A549 (cell line): ENCODE measurements around the gene FOLR2. TPM values are rescaled to one million over a fixed set of nuclear protein-coding genes. Genes with fewer than 3 reads are reported as not detected.

ENCODE experiments used
- ATAC-seq, 2 experiments: fragments of 200-7000 bp in 1 of 2; fragments of >200 bp in 1 of 2; cut with Nextera tagmentation in 1 of 2; cut with Tn5 transposase in 1 of 2; 3 replicates each; pipeline versions ENCODE4 v1.8.0 to v1.9.1; 2018 to 2020; ENCODE audit warnings: mild to moderate bottlenecking in 1 of 2, moderate library complexity in 1 of 2
- CTCF ChIA-PET: fragments of 300-600 bp; sonication (Branson Sonifier 250); formaldehyde crosslinking; extraction: SDS; loops from one replicate; lab custom pipeline; 2021; ENCODE audit warnings: antibody characterized with exemption, inconsistent platforms; lab: Yijun Ruan, JAX
- POLR2A ChIA-PET: fragments of 350-600 bp; formaldehyde crosslinking; extraction: SDS; loops from one replicate; lab custom pipeline; 2021; ENCODE audit warnings: antibody characterized with exemption, inconsistent platforms; lab: Yijun Ruan, JAX
- DNase-seq, 2 experiments: peaks; one replicate each; pipeline versions ENCODE4 v3.0.0 to v3.0.0-alpha.2; 2011 to 2016; ENCODE audit warnings: low read depth in 1 of 2, low spot score in 1 of 2
- FAIRE-seq: peaks from 2 replicates; lab custom pipeline; 2011; peaks lifted over from hg19 to GRCh38; lab: Jason Lieb, UNC
- H3K27ac ChIP-seq, 2 experiments: fragments of >200 bp; sonication (Bioruptor Twin); formaldehyde crosslinking; 3 replicates each; pipeline ENCODE4 v1.5.1; 2016 to 2017
- H3K4me1 ChIP-seq: fragments of >200 bp; sonication (Bioruptor Twin); formaldehyde crosslinking; 3 replicates; pipeline ENCODE4 v1.6.1; 2016
- H3K4me2 ChIP-seq: fragments of >200 bp; sonication (Bioruptor Twin); formaldehyde crosslinking; 3 replicates; pipeline ENCODE4 v1.6.1; 2016
- H3K4me3 ChIP-seq: fragments of >200 bp; sonication (Bioruptor Twin); formaldehyde crosslinking; 3 replicates; pipeline ENCODE4 v1.5.1; 2016
- H3K9me3 ChIP-seq: fragments of >200 bp; sonication (Bioruptor Twin); formaldehyde crosslinking; 3 replicates; pipeline ENCODE4 v1.6.1; 2016
- CBX8 ChIP-seq: fragments of 200-600 bp; sonication (generic); IDR thresholded peaks from 2 replicates; pipeline ENCODE4 v1.6.1; 2016
- CEBPB ChIP-seq, 2 experiments: fragments of >200 bp in 1 of 2; sonication (Bioruptor Twin) in 1 of 2; formaldehyde crosslinking in 1 of 2; IDR thresholded peaks; 2 replicates each; pipeline ENCODE4 v1.6.1; 2012 to 2016
- ESRRA ChIP-seq: fragments of 150-350 bp; IDR thresholded peaks from 2 replicates; pipeline ENCODE4 v1.6.1; 2014; ENCODE audit warnings: mild to moderate bottlenecking, low read length, borderline replicate concordance
- FOSB ChIP-seq: fragments of 250-450 bp; sonication (Bioruptor Pico); IDR thresholded peaks from 2 replicates; pipeline ENCODE4 v1.5.0; 2020; ENCODE audit warnings: mild to moderate bottlenecking, moderate library complexity
- FOSL2 ChIP-seq, 2 experiments: fragments of 450-650 bp in 1 of 2; fragments of >200 bp in 1 of 2; sonication (Bioruptor Twin) in 1 of 2; formaldehyde crosslinking; IDR thresholded peaks; 2 replicates each; pipeline versions ENCODE4 v1.5.0 to v1.6.1; 2016 to 2020; ENCODE audit warnings: mild to moderate bottlenecking in 1 of 2, moderate library complexity in 1 of 2
- HDAC2 ChIP-seq: fragments of 200-600 bp; sonication (generic); IDR thresholded peaks from 2 replicates; pipeline ENCODE4 v1.6.1; 2016
- HOXB13 ChIP-seq: fragments of 250-450 bp; sonication (Bioruptor Pico); IDR thresholded peaks from 2 replicates; pipeline ENCODE4 v1.5.0; 2020; ENCODE audit warnings: low read depth, mild to moderate bottlenecking, moderate library complexity
- JUNB ChIP-seq: fragments of >200 bp; sonication (Bioruptor Twin); formaldehyde crosslinking; IDR thresholded peaks from 2 replicates; pipeline ENCODE4 v1.6.1; 2016
- KDM5A ChIP-seq: fragments of 200-600 bp; sonication (generic); IDR thresholded peaks from 2 replicates; pipeline ENCODE4 v1.6.1; 2016; ENCODE audit warnings: antibody characterized with exemption, mild to moderate bottlenecking
- MAZ ChIP-seq: fragments of 150-350 bp; IDR thresholded peaks from 2 replicates; pipeline ENCODE4 v1.6.1; 2014; ENCODE audit warnings: antibody characterized with exemption, low read depth, low read length, borderline replicate concordance
- MYC ChIP-seq: IDR thresholded peaks from 2 replicates; pipeline ENCODE4 v1.6.1; 2012; ENCODE audit warnings: mild to moderate bottlenecking, inconsistent platforms, low read length, improper control_type of control experiment, borderline replicate concordance
- PHF8 ChIP-seq: fragments of 200-600 bp; sonication (generic); IDR thresholded peaks from 2 replicates; pipeline ENCODE4 v1.6.1; 2016; ENCODE audit warnings: low read depth, mild to moderate bottlenecking, antibody characterized with exemption, moderate library complexity, borderline replicate concordance
- POLR2A ChIP-seq: IDR thresholded peaks from 2 replicates; pipeline ENCODE4 v1.6.1; 2012; ENCODE audit warnings: mild to moderate bottlenecking, low read length
- POLR2AphosphoS2 ChIP-seq: conservative IDR thresholded peaks from 2 replicates; pipeline ENCODE4 v1.6.1; 2012; ENCODE audit warnings: low read length, improper control_type of control experiment, inconsistent platforms
- SMC3 ChIP-seq: fragments of >200 bp; sonication (Bioruptor Twin); formaldehyde crosslinking; IDR thresholded peaks from 3 replicates; pipeline ENCODE4 v1.6.1; 2018; ENCODE audit warnings: inconsistent platforms
- TFCP2L1 ChIP-seq: fragments of 250-450 bp; sonication (Bioruptor Pico); IDR thresholded peaks from 2 replicates; pipeline ENCODE4 v1.5.0; 2021; ENCODE audit warnings: mild to moderate bottlenecking
- ZC3H11A ChIP-seq: fragments of 450-650 bp; IDR thresholded peaks from 2 replicates; pipeline ENCODE4 v1.6.1; 2014; ENCODE audit warnings: antibody characterized with exemption, mild to moderate bottlenecking
- ZSCAN20 ChIP-seq: fragments of 250-450 bp; sonication (Bioruptor Pico); IDR thresholded peaks from 2 replicates; pipeline ENCODE4 v1.8.0; 2022; ENCODE audit warnings: mild to moderate bottlenecking, moderate library complexity
- WGBS: methylation state at CpG from one replicate; pipeline ENCODE4 v1.1.6; 2017; ENCODE audit errors: missing lambda C conversion rate; 5-methylcytosine and 5-hydroxymethylcytosine counted together
- polyA plus RNA-seq, 4 experiments: library from polyadenylated mRNA; depleted of rRNA in 3 of 4; stranded (reverse); fragments of >200 nt; fragmentation: RNase III in 1 of 4; extraction: RNeasy Plus Mini Kit Qiagen cat#74134 plus additional on column Dnase treatment in 1 of 4; gene quantifications; 2 replicates in 3 of 4; 3 replicates in 1 of 4; pipeline ENCODE4 v1.2.3, GENCODE V29; 2011 to 2017
- TF ChIP-seq, protein P1 (sequence below): fragments of >200 bp; sonication (Bioruptor Twin); formaldehyde crosslinking; IDR thresholded peaks from 3 replicates; pipeline ENCODE4 v1.6.1; 2016
- TF ChIP-seq, protein P2 (sequence below): IDR thresholded peaks from 2 replicates; pipeline ENCODE4 v1.6.1; 2012
- TF ChIP-seq, protein P3 (sequence below): IDR thresholded peaks from 2 replicates; pipeline ENCODE4 v1.6.1; 2012; ENCODE audit warnings: low read depth, borderline replicate concordance

FOLR2 gene
- polyA plus RNA-seq, 2 of the 4 experiments (the other 2 are of a cell fraction) = not detected

DNA sequence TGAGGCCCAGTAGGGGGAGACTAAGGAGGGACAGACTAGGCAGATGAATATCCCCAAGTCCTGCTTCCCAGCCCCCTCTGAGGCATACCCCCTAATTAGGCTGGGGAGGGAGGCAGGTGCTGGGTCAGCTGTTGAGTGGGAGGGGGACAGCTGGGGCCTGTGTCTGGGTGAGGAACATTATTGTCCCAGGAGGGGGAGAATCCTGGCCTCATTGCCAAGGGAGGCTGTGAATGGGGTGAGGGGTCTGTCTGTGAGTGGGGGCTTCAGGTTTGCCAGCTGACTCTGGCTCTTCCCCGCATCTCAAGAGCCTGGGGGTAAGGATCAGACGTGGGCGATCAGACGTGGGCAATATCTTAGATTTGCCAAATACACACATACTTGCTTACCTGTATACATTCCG lies 10.1 kb downstream of the FOLR2 start:
- WGBS = 94% methylated on average over 5 of the region's 5 CpGs
- no peak overlapping the region for H3K4me2 ChIP-seq
- no peak for DNase-seq
- no peak for FAIRE-seq
- H3K9me3 ChIP-seq = no peaks in the 10 kb centered on the region
- ChIA-PET CTCF (interaction anchor here (1.2 to 9.4 kb wide), 4 partner anchors 10 to 83 kb away, joined by 3 to 83 read pairs (median 4); no protein-coding TSS in a partner anchor), POLR2A (interaction anchor here (1.6 kb wide), 1 partner anchor 9 kb away, joined by 6 read pairs; no protein-coding TSS in a partner anchor)
- no peak for TF ChIP-seq HOXB13 (CRISPR knock-in tag)
- TF ChIP-seq ZSCAN20 (CRISPR knock-in tag) = no peak
- TF ChIP-seq, protein P1, sequence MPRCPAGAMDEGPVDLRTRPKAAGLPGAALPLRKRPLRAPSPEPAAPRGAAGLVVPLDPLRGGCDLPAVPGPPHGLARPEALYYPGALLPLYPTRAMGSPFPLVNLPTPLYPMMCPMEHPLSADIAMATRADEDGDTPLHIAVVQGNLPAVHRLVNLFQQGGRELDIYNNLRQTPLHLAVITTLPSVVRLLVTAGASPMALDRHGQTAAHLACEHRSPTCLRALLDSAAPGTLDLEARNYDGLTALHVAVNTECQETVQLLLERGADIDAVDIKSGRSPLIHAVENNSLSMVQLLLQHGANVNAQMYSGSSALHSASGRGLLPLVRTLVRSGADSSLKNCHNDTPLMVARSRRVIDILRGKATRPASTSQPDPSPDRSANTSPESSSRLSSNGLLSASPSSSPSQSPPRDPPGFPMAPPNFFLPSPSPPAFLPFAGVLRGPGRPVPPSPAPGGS = no peak
- TF ChIP-seq CBX8 = no peak
- TF ChIP-seq FOSL2 (IDR thresholded peaks at IDR 0.05) = no peak
- no peak for TF ChIP-seq FOSL2 (CRISPR knock-in tag; IDR thresholded peaks at IDR 0.05)
- TF ChIP-seq JUNB = no peak
- no peak for TF ChIP-seq HDAC2
- TF ChIP-seq, protein P2, sequence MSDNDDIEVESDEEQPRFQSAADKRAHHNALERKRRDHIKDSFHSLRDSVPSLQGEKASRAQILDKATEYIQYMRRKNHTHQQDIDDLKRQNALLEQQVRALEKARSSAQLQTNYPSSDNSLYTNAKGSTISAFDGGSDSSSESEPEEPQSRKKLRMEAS = no peak
- TF ChIP-seq PHF8 = no peak
- TF ChIP-seq POLR2AphosphoS2 = no peak
- no peak for TF ChIP-seq CEBPB (IDR thresholded peaks at IDR 0.05)
- no peak for TF ChIP-seq MAZ
- no peak for TF ChIP-seq ZC3H11A
- TF ChIP-seq MYC = no peak
- TF ChIP-seq POLR2A = no peak
- no peak for TF ChIP-seq ESRRA
- H3K27ac ChIP-seq = no peak overlapping the region
- no peak for ATAC-seq
- peaks cover 24% of the 10 kb centered on the region for H3K4me1 ChIP-seq
- H3K4me3 ChIP-seq = no peak overlapping the region

DNA sequence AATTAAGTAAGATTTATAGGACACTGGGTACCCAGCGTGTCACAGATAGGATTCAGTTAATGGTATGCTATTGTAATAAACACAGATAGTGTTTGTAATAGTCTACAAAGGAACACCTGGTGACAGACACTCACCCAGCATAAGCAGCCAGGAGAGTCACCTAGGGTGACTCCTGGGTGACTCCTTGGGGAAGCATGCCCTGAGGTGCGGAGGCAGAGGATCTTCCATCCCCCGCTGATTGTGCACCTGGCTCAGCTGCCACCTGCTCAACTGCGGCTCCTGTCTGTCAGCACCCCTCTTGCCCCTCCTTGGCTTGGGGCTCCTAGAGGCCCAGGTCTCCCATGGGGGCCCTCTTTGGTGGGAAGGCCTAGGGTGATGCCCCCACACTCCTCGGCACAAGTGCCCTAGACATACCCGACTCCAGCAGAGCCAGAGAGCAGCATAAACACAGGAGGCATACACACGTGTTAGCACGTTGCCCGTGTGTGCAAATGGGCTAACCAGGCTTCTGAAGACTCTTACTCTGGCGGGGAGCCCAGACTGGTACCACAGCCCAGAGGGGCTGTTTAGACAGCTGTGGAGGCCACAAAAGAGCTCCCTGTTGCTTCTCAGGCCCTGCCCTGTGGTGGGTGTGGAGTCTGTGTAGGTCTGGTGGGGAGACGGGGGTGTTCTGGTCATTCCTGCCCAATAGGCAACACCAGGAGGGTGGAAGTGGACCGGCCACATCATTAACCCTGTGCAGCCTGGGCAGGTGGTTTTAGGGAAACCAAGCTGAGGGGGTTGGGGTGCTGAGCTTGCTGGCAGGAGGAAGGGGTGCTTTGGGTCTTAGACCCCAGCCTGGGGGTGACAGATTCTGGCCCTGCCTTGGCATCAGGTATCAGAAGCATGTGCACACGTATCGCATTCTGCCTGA lies 11.0 kb downstream of the FOLR2 start:
- peaks cover 21% of the 10 kb centered on the region for H3K4me1 ChIP-seq
- FAIRE-seq (no peak), ATAC-seq (no peak), DNase-seq (no peak)
- no peak for TF ChIP-seq MYC
- TF ChIP-seq POLR2A = no peak
- no peak for TF ChIP-seq TFCP2L1
- no peak for TF ChIP-seq CBX8
- TF ChIP-seq, protein P3, sequence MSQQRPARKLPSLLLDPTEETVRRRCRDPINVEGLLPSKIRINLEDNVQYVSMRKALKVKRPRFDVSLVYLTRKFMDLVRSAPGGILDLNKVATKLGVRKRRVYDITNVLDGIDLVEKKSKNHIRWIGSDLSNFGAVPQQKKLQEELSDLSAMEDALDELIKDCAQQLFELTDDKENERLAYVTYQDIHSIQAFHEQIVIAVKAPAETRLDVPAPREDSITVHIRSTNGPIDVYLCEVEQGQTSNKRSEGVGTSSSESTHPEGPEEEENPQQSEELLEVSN = no peak
- TF ChIP-seq SMC3 = no peak
- no peak for TF ChIP-seq KDM5A
- no peak for TF ChIP-seq FOSB (CRISPR knock-in tag)
- TF ChIP-seq, protein P2 = no peak
- no peak overlapping the region for H3K4me2 ChIP-seq
- H3K9me3 ChIP-seq = no peaks in the 10 kb centered on the region
- 81% methylated on average over 13 of the region's 14 CpGs for WGBS
- no peak overlapping the region for H3K27ac ChIP-seq
- H3K4me3 ChIP-seq = no peak overlapping the region
- ChIA-PET CTCF (interaction anchor here (1.2 to 9.4 kb wide), 4 partner anchors 9 to 186 kb away, joined by 3 to 83 read pairs (median 4); no protein-coding TSS in a partner anchor), POLR2A (interaction anchor here (0.7 kb wide), 1 partner anchor 16 kb away, joined by 3 read pairs; no protein-coding TSS in a partner anchor)
